Placental epithelial cell (primary cell): ENCODE data around the gene SYNPO2L. TPM values are rescaled to one million over a fixed set of nuclear protein-coding genes. Genes with fewer than 3 reads are reported as not detected.

Source experiments
- total RNA-seq: library from RNA; depleted of rRNA; stranded (reverse); fragments of >200 nt; gene quantifications from 2 replicates; pipeline ENCODE4 v1.2.3, GENCODE V29; 2012

Gene SYNPO2L, protein sequence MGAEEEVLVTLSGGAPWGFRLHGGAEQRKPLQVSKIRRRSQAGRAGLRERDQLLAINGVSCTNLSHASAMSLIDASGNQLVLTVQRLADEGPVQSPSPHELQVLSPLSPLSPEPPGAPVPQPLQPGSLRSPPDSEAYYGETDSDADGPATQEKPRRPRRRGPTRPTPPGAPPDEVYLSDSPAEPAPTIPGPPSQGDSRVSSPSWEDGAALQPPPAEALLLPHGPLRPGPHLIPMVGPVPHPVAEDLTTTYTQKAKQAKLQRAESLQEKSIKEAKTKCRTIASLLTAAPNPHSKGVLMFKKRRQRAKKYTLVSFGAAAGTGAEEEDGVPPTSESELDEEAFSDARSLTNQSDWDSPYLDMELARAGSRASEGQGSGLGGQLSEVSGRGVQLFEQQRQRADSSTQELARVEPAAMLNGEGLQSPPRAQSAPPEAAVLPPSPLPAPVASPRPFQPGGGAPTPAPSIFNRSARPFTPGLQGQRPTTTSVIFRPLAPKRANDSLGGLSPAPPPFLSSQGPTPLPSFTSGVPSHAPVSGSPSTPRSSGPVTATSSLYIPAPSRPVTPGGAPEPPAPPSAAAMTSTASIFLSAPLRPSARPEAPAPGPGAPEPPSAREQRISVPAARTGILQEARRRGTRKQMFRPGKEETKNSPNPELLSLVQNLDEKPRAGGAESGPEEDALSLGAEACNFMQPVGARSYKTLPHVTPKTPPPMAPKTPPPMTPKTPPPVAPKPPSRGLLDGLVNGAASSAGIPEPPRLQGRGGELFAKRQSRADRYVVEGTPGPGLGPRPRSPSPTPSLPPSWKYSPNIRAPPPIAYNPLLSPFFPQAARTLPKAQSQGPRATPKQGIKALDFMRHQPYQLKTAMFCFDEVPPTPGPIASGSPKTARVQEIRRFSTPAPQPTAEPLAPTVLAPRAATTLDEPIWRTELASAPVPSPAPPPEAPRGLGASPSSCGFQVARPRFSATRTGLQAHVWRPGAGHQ
- under 0.01 TPM in 1 of 2 replicates, not detected in the other for total RNA-seq

DNA sequence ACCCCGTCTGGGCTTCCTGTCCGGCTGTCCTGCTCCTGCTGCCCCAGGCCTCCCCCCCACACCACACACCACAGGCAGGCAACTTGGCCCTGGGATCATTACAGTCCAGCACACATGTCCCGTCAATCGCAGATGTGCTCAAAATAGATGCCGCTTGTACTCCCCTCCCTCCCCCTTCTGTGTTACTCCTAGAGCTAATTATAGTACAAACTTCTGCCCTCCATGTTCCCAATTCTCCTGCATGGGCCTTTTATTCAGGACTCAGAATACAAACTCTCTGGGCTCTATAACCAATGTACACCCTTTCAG, at the start of gene SYNPO2L:
Gene SYNPO2L, minus strand, starts transcription at position 40 of the 309 bp plus-strand sequence. CDS start 107 bp downstream, outside the sequence.

DNA sequence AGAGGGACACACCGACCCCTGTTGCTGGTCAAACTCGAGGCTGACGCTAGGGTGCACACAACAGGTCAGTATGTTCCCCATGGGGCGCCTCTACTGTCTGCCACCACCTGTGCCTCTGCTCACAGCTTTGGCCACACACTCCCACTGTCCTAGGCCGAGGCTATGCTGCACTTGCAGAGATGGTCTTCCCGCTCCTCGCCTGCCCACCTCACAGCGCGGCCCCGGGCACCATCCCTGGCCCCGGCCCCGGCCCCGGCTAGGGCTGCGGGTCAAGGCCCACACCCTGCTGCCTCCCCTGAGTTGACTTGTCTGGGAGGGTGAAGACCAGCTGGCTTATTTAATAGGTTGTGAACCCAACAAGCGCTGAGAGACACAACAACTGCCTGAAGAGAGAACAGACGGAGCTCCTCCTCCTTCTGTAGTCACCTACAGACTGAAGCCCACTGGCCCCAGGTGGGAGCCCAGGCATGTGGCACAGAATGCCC, 41.9 kb upstream of the SYNPO2L start, which contains the start of gene AGAP5:
Gene AGAP5, minus strand, starts transcription at position 435 of the 485 bp plus-strand sequence. Its CDS starts 354 bp downstream, at position 81.

DNA sequence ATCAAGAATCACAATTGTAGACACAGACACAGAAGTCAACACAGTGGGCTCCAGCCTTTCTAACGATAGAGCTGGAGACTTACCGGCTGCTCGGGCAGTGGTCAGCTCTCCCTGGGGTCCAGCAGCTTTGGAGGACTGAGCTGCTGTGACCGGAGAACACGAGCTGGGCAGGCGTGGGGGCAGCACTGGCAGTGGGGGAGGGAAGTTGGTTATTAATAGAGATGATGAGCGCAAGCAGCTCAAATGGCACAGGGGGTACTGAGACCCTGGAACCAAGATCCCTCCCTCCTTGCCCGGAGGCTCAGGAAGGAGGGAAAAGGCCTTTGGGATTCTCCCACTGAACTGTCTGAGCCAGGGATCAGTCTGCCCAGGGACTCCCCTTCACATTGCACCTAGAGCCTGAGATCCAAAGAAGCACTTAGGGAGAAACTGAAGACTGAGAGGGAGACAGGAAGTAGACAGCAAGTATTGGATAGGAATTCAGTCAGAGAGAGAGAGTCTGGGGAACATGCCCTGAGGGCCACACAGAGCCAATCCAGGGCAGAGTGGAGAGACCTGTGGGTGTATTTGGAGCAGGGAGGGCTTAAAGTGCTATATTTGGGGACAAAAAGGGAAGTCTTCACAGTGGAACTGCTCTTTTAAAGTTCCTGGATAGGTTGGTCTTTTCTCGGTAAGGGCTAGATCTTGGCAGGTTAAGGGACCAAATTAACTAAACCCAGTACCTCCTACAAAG, 14.3 kb downstream of the SYNPO2L start, which contains the start of gene MYOZ1:
Gene MYOZ1, minus strand, starts transcription at position 147 of the 733 bp plus-strand sequence. CDS start 1,457 bp downstream, outside the sequence.

Other genes with a start within 250 kb of the SYNPO2L start
- gene ANXA7, start 242.0 kb downstream of the SYNPO2L start, total RNA-seq, result 41.2 and 80.4 TPM in 2 replicates
- 1.1 and 1.6 TPM in 2 replicates for gene MSS51, start 222.5 kb downstream of the SYNPO2L start, total RNA-seq
- gene PPP3CB, start 160.0 kb downstream of the SYNPO2L start, total RNA-seq, result 20.3 and 22.8 TPM in 2 replicates
- gene USP54, start 64.7 kb downstream of the SYNPO2L start, total RNA-seq, result 7.9 and 8.5 TPM in 2 replicates
- 0.43 and 0.79 TPM in 2 replicates for gene MYOZ1, start 14.6 kb downstream of the SYNPO2L start, total RNA-seq
- gene AGAP5, start 42.1 kb upstream of the SYNPO2L start, total RNA-seq, result 2.7 and 4.9 TPM in 2 replicates
- 56.1 and 94.3 TPM in 2 replicates for gene SEC24C, start 88.3 kb upstream of the SYNPO2L start, total RNA-seq
- 13.6 and 16.5 TPM in 2 replicates for gene CHCHD1, start 126.0 kb upstream of the SYNPO2L start, total RNA-seq
- gene ZSWIM8, start 129.6 kb upstream of the SYNPO2L start, total RNA-seq, result 85.6 and 122 TPM in 2 replicates
- gene NDST2, start 155.6 kb upstream of the SYNPO2L start, total RNA-seq, result 12.5 and 16.1 TPM in 2 replicates
- gene CAMK2G, start 218.5 kb upstream of the SYNPO2L start, total RNA-seq, result 30.6 and 30.9 TPM in 2 replicates